Measurements from ENCODE around the gene RRAD.
A peak's percentile ranks its signal among the peaks of the same experiment; 100 is the strongest.
"Not testable (repeated sequence)": the region's sequence is repeated elsewhere in the genome, so short reads cannot be mapped to it uniquely, and the experiment has no call there.

Gene RRAD

GRCh38 chr16:66964049-66964448, 38.7 kb upstream of the RRAD start:
- DNase-seq (ENCODE audit: low spot score): no peak
- H3K27ac ChIP-seq: no peak overlapping the region
- no peak overlapping the region for H3K4me3 ChIP-seq
- no peak for TF ChIP-seq CTCF (IDR thresholded peaks at IDR 0.05)

- Histone ChIP-seq H3K27ac (peak overlapping the region in 1 of 2 donors; percentile 49), H3K4me3 (no peak overlapping the region)
- no peak for DNase-seq (ENCODE audit: low spot score)
- TF ChIP-seq CTCF (IDR thresholded peaks at IDR 0.05): no peak
Measured at GRCh38 chr16:66961914-66962313, 36.6 kb upstream of the RRAD start.

- peak within 1 kb of the TSS in 1 of 2 donors; percentile 60 for H3K27ac ChIP-seq
- no peak within 1 kb of the TSS for H3K4me3 ChIP-seq
- DNase-seq (ENCODE audit: low spot score): no peak
- TF ChIP-seq CTCF (IDR thresholded peaks at IDR 0.05): no peak
Measured at GRCh38 chr16:66961065-66961744, 35.9 kb upstream of the RRAD start, which contains the start of gene CES3. Gene CES3 (plus strand): TSS chr16:66961266. CDS start chr16:66961308, 42 bp downstream.

GRCh38 chr16:66960270-66960669, 34.9 kb upstream of the RRAD start:
- Histone ChIP-seq H3K4me3 (no peak overlapping the region), H3K27ac (peak overlapping the region in 1 of 2 donors; percentile 60)
- DNase-seq (ENCODE audit: low spot score): no peak
- TF ChIP-seq CTCF (IDR thresholded peaks at IDR 0.05): no peak

GRCh38 chr16:66959704-66960161, 34.4 kb upstream of the RRAD start:
- H3K27ac ChIP-seq: peak overlapping the region in 1 of 2 donors; percentile 60
- no peak for DNase-seq (ENCODE audit: low spot score)
- no peak overlapping the region for H3K4me3 ChIP-seq
- no peak for TF ChIP-seq CTCF (IDR thresholded peaks at IDR 0.05)

GRCh38 chr16:66958857-66959703, 33.7 kb upstream of the RRAD start:
- H3K27ac ChIP-seq: peak overlapping the region in 1 of 2 donors; percentile 43
- no peak overlapping the region for H3K4me3 ChIP-seq
- DNase-seq (ENCODE audit: low spot score): no peak
- TF ChIP-seq CTCF (IDR thresholded peaks at IDR 0.05): no peak

GRCh38 chr16:66956154-66956457, 30.8 kb upstream of the RRAD start:
- H3K27ac ChIP-seq; H3K4me3 ChIP-seq; DNase-seq (ENCODE audit: low spot score): not testable (repeated sequence)

GRCh38 chr16:66955363-66956153, 30.2 kb upstream of the RRAD start:
- not testable (repeated sequence) for DNase-seq (ENCODE audit: low spot score); H3K4me3 ChIP-seq; H3K27ac ChIP-seq
